GM12878 (cell line): ENCODE data around the gene LIMS1. TPM values are rescaled to one million over a fixed set of nuclear protein-coding genes. Genes with fewer than 3 reads are reported as not detected.

Experiments used
- ATAC-seq: fragments of 200-7000 bp; cut with Tn5 transposase; 3 replicates; pipeline ENCODE4 v1.9.1; 2020; ENCODE audit warnings: mild to moderate bottlenecking, moderate library complexity
- BruUV-seq: library from RNA; stranded (reverse); fragments of 400-500 nt; replicated peaks from 2 replicates; lab custom pipeline; 2021; lab: Mats Ljungman, UMichigan
- CTCF ChIA-PET: fragments of 300-600 bp; sonication (Branson Sonifier 250); formaldehyde crosslinking; extraction: SDS; loops from one replicate; lab custom pipeline; 2021; ENCODE audit warnings: inconsistent platforms; lab: Yijun Ruan, JAX
- POLR2A ChIA-PET: fragments of 350-600 bp; formaldehyde crosslinking; extraction: SDS; loops from one replicate; lab custom pipeline; 2021; ENCODE audit warnings: inconsistent platforms; lab: Charles Lee
- RAD21 ChIA-PET: fragments of 300-600 bp; sonication (Branson Sonifier 250); formaldehyde crosslinking; loops from one replicate; lab custom pipeline; 2023; ENCODE audit warnings: antibody characterized with exemption; ENCODE audit not compliant: unreplicated experiment; lab: Charles Lee
- SMC1A ChIA-PET: fragments of 300-600 bp; sonication (Branson Sonifier 250); formaldehyde crosslinking; loops from one replicate; lab custom pipeline; 2023; ENCODE audit not compliant: unreplicated experiment, uncharacterized antibody; lab: Charles Lee
- DNase-seq: peaks from one replicate; pipeline ENCODE4 v3.0.0-alpha.2; 2011; ENCODE audit warnings: low read depth, low spot score
- FAIRE-seq: peaks from 3 replicates; lab custom pipeline; 2011; peaks lifted over from hg19 to GRCh38; lab: Jason Lieb, UNC
- H2AFZ ChIP-seq: 2 replicates; pipeline ENCODE4 v1.6.0; 2011; ENCODE audit warnings: low read depth, low read length, control low read depth; ENCODE audit not compliant: control insufficient read depth
- H3K27ac ChIP-seq: 2 replicates; pipeline ENCODE4 v1.5.1; 2011; ENCODE audit warnings: control low read depth; ENCODE audit not compliant: control insufficient read depth, insufficient read depth
- H3K27me3 ChIP-seq, 2 experiments: replicated peaks in 1 of 2; 2 replicates each; pipeline versions ENCODE4 v1.6.0 to v1.6.1; 2011; ENCODE audit warnings: low read length in 1 of 2; ENCODE audit not compliant: control insufficient read depth in 2 of 2, insufficient read depth in 2 of 2
- H3K36me3 ChIP-seq, 2 experiments: 2 replicates each; pipeline ENCODE4 v1.5.1; 2011; ENCODE audit warnings: low read length in 1 of 2; ENCODE audit not compliant: control insufficient read depth in 2 of 2, insufficient read depth in 2 of 2
- H3K4me1 ChIP-seq: 2 replicates; pipeline ENCODE4 v1.6.1; 2011; ENCODE audit warnings: mild to moderate bottlenecking, low read length, moderate library complexity, mixed read lengths; ENCODE audit not compliant: control insufficient read depth, insufficient read depth
- H3K4me2 ChIP-seq: 2 replicates; pipeline ENCODE4 v1.6.0; 2011; ENCODE audit warnings: control low read depth; ENCODE audit not compliant: control insufficient read depth, insufficient read depth
- H3K4me3 ChIP-seq: fragments of 200-600 bp; sonication (generic); 2 replicates; pipeline ENCODE4 v1.5.1; 2016
- H3K79me2 ChIP-seq: 2 replicates; pipeline ENCODE4 v1.6.0; 2011; ENCODE audit warnings: low read length; ENCODE audit not compliant: control insufficient read depth, insufficient read depth
- H3K9ac ChIP-seq: 2 replicates; pipeline ENCODE4 v1.8.0; 2011; ENCODE audit warnings: low read length, control low read depth, mixed read lengths; ENCODE audit not compliant: control insufficient read depth, insufficient read depth
- H3K9me3 ChIP-seq: replicated peaks from 3 replicates; pipeline ENCODE4 v1.5.1; 2011; ENCODE audit warnings: mild to moderate bottlenecking, low read length; ENCODE audit not compliant: control insufficient read depth, insufficient read depth
- H4K20me1 ChIP-seq: 2 replicates; pipeline ENCODE4 v1.6.0; 2011; ENCODE audit not compliant: control insufficient read depth, insufficient read depth
- CHD1 ChIP-seq: IDR thresholded peaks from 2 replicates; pipeline ENCODE4 v1.6.1; 2012; ENCODE audit warnings: low read depth, low read length, improper control_type of control experiment
- FOS ChIP-seq: IDR thresholded peaks from 3 replicates; pipeline ENCODE4 v1.6.1; 2011; ENCODE audit warnings: borderline replicate concordance; ENCODE audit not compliant: insufficient read length; ENCODE audit errors: extremely low read depth
- GATAD2B ChIP-seq: fragments of 450-650 bp; conservative IDR thresholded peaks from 2 replicates; pipeline ENCODE4 v1.6.1; 2017; ENCODE audit warnings: low read depth, mild to moderate bottlenecking, moderate library complexity
- HDAC2 ChIP-seq: fragments of 200-600 bp; sonication (generic); IDR thresholded peaks from 2 replicates; pipeline ENCODE4 v1.6.1; 2017
- HDAC6 ChIP-seq: fragments of 200-600 bp; sonication (generic); IDR thresholded peaks from one replicate; pipeline ENCODE4 v1.8.0; 2017; ENCODE audit warnings: antibody characterized with exemption; ENCODE audit not compliant: unreplicated experiment
- HDGF ChIP-seq: fragments of 450-650 bp; IDR thresholded peaks from 2 replicates; pipeline ENCODE4 v1.6.1; 2016; ENCODE audit warnings: antibody characterized with exemption
- JUNB ChIP-seq: IDR thresholded peaks from 2 replicates; pipeline ENCODE4 v1.6.1; 2016; ENCODE audit warnings: antibody characterized with exemption, mild to moderate bottlenecking
- MEF2A ChIP-seq: IDR thresholded peaks from 2 replicates; pipeline ENCODE4 v1.6.1; 2011; ENCODE audit warnings: low read depth, mild to moderate bottlenecking, low read length, moderate library complexity; ENCODE audit not compliant: insufficient read depth
- NBN ChIP-seq: fragments of 450-650 bp; IDR thresholded peaks from 2 replicates; pipeline ENCODE4 v1.6.1; 2016
- NFXL1 ChIP-seq: fragments of 450-650 bp; IDR thresholded peaks from 2 replicates; pipeline ENCODE4 v1.6.1; 2017; ENCODE audit warnings: antibody characterized with exemption, mild to moderate bottlenecking, borderline replicate concordance
- NR2C2 ChIP-seq: IDR thresholded peaks from 2 replicates; pipeline ENCODE4 v1.6.1; 2011; ENCODE audit warnings: borderline replicate concordance, low read depth; ENCODE audit not compliant: control insufficient read depth, insufficient read length
- SMAD1 ChIP-seq: fragments of 450-650 bp; IDR thresholded peaks from 2 replicates; pipeline ENCODE4 v1.6.1; 2018; ENCODE audit warnings: mild to moderate bottlenecking, low read depth; ENCODE audit not compliant: partially characterized antibody
- SP1 ChIP-seq: IDR thresholded peaks from one replicate; pipeline ENCODE4 v1.6.1; 2011; ENCODE audit warnings: low read depth, low read length
- STAT1 ChIP-seq: fragments of 450-650 bp; conservative IDR thresholded peaks from 2 replicates; pipeline ENCODE4 v1.6.1; 2014; ENCODE audit warnings: antibody characterized with exemption, mild to moderate bottlenecking
- YY1 ChIP-seq: IDR thresholded peaks from 2 replicates; pipeline ENCODE4 v1.6.1; 2011; ENCODE audit warnings: low read depth, mild to moderate bottlenecking, low read length
- WGBS: methylation state at CpG from one replicate; pipeline ENCODE4 v1.1.6; 2016; ENCODE audit warnings: low lambda C conversion rate; ENCODE audit not compliant: insufficient replicate concordance, insufficient coverage; ENCODE audit errors: missing lambda C conversion rate; 5-methylcytosine and 5-hydroxymethylcytosine counted together
- in situ Hi-C: fragments of 300-500 bp; cut with MboI; formaldehyde crosslinking; loops from 9 replicates; pipeline ENCODE4 v1.14.3; 2018; ENCODE audit warnings: mixed read lengths
- intact Hi-C: fragments of 100-400 bp; cut with micrococcal nuclease; formaldehyde crosslinking; loops from one replicate; pipeline ENCODE4 v1.14.2; 2022; ENCODE audit not compliant: unreplicated experiment
- polyA plus RNA-seq, 11 experiments: library from polyadenylated mRNA; depleted of rRNA in 4 of 11; unstranded in 6 of 11; stranded (reverse) in 5 of 11; fragments of >200 nt; fragmentation: Nextera tagmentation in 4 of 11; fragmentation: Illumina TruSeq in 1 of 11; extraction: Ambion mirVana in 4 of 11; extraction: Trizol in 1 of 11; gene quantifications; 1 replicate in 1 of 11; 2 replicates in 10 of 11; pipeline versions ENCODE4 v1.2.1 to v1.2.3, GENCODE V29; 2011 to 2016; ENCODE audit warnings: inconsistent platforms in 2 of 11, missing spikeins in 2 of 11, low read depth in 1 of 11
- total RNA-seq, 4 experiments: library from RNA; depleted of rRNA in 3 of 4; stranded (reverse); fragments of >200 nt in 3 of 4; fragmentation: Illumina TruSeq in 1 of 4; extraction: Trizol in 1 of 4; gene quantifications; 2 replicates each; pipeline versions ENCODE4 v1.2.1 to v1.2.3, GENCODE V29; 2013 to 2021
- TF ChIP-seq, protein P1 (sequence below): IDR thresholded peaks from 2 replicates; pipeline ENCODE4 v1.6.1; 2012; ENCODE audit warnings: low read depth, low read length, improper control_type of control experiment
- TF ChIP-seq, protein P2 (sequence below): IDR thresholded peaks from 2 replicates; pipeline ENCODE4 v1.6.1; 2011; ENCODE audit warnings: low read depth, low read length, improper control_type of control experiment, borderline replicate concordance
- TF ChIP-seq, protein P3 (sequence below): fragments of 150-350 bp; IDR thresholded peaks from 2 replicates; pipeline ENCODE4 v1.6.1; 2016; ENCODE audit warnings: low read depth, low read length

LIMS1 gene
- total and polyA plus RNA-seq, 10 of the 15 experiments (the other 5 are each of a cell fraction or from before 2014, with no cell fraction given): 15.7 to 98.1 (median 43.9) TPM

DNA sequence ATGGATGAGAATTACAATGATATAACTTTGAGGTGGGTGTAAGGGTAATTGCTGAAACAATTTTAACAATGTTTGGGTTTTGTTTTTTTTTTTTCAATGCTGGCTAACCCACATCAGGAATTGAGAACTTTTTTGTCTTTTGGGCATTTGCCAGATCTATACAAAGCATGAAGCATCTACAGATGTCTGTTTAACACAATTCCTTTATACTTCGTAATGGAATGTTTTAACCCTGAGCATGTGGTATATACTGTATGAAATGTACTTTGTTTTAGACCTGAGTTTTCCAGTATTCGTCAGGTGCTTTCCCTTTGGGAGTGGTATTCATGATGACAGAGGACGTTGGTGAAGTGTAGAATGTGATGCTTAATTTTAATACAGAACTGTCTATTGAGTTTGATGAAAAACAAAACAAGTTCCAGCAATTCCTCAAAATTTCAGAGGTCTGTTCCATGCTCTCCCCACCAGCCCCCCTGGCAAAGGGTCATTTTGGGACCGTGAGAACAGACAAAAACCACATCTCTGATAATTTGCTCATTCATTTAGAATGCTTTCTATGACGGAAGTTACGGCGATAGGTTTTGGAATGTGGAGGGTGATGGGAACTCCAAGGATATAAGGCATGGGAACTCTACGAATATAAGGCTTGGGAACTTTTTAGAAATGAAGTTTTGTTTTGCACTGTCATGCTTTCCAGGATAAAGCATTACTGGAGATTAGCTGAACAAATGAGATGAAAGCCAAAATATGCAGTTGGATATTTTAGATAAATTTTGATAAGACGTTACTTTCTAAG, 14.1 kb downstream of the LIMS1 start:
- TF ChIP-seq NR2C2: no peak
- TF ChIP-seq NBN: no peak
- TF ChIP-seq HDGF: no peak
- TF ChIP-seq YY1: no peak
- TF ChIP-seq CHD1: no peak
- TF ChIP-seq NFXL1: no peak
- TF ChIP-seq, protein P1, sequence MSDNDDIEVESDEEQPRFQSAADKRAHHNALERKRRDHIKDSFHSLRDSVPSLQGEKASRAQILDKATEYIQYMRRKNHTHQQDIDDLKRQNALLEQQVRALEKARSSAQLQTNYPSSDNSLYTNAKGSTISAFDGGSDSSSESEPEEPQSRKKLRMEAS: no peak
- no peak for TF ChIP-seq SMAD1
- TF ChIP-seq, protein P2, sequence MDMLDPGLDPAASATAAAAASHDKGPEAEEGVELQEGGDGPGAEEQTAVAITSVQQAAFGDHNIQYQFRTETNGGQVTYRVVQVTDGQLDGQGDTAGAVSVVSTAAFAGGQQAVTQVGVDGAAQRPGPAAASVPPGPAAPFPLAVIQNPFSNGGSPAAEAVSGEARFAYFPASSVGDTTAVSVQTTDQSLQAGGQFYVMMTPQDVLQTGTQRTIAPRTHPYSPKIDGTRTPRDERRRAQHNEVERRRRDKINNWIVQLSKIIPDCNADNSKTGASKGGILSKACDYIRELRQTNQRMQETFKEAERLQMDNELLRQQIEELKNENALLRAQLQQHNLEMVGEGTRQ: no peak
- no peak for TF ChIP-seq FOS
- no peak for TF ChIP-seq HDAC6
- no peak for TF ChIP-seq HDAC2
- no peak for TF ChIP-seq GATAD2B
- TF ChIP-seq JUNB: no peak
- TF ChIP-seq STAT1: no peak
- TF ChIP-seq SP1: no peak
- TF ChIP-seq MEF2A: no peak
- TF ChIP-seq, protein P3, sequence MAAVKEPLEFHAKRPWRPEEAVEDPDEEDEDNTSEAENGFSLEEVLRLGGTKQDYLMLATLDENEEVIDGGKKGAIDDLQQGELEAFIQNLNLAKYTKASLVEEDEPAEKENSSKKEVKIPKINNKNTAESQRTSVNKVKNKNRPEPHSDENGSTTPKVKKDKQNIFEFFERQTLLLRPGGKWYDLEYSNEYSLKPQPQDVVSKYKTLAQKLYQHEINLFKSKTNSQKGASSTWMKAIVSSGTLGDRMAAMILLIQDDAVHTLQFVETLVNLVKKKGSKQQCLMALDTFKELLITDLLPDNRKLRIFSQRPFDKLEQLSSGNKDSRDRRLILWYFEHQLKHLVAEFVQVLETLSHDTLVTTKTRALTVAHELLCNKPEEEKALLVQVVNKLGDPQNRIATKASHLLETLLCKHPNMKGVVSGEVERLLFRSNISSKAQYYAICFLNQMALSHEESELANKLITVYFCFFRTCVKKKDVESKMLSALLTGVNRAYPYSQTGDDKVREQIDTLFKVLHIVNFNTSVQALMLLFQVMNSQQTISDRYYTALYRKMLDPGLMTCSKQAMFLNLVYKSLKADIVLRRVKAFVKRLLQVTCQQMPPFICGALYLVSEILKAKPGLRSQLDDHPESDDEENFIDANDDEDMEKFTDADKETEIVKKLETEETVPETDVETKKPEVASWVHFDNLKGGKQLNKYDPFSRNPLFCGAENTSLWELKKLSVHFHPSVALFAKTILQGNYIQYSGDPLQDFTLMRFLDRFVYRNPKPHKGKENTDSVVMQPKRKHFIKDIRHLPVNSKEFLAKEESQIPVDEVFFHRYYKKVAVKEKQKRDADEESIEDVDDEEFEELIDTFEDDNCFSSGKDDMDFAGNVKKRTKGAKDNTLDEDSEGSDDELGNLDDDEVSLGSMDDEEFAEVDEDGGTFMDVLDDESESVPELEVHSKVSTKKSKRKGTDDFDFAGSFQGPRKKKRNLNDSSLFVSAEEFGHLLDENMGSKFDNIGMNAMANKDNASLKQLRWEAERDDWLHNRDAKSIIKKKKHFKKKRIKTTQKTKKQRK: no peak
- intact Hi-C loops (no loop called here), in situ Hi-C loops (no loop called here)
- peaks cover 4% of the 10 kb centered on the region for H3K79me2 ChIP-seq
- 80% methylated on average over 9 of the region's 9 CpGs for WGBS
- H3K27ac ChIP-seq: no peak overlapping the region
- H3K4me3 ChIP-seq: no peak overlapping the region
- DNase-seq (no peak), ATAC-seq (no peak), FAIRE-seq (no peak)
- no peaks in the 10 kb centered on the region for H3K9me3 ChIP-seq
- BruUV-seq: TSS peak; percentile 26
- ChIA-PET CTCF (interaction anchor here (1.6 to 3.2 kb wide), 3 partner anchors 13 to 88 kb away, joined by 3 to 13 read pairs (median 9); no protein-coding TSS in a partner anchor), RAD21 (no interaction called here), POLR2A (interaction anchor here (0.5 to 1.2 kb wide), 3 partner anchors 15 to 329 kb away, joined by 3 to 4 read pairs (median 3); no protein-coding TSS in a partner anchor), SMC1A (interaction anchor here (1.2 to 3.1 kb wide), 8 partner anchors 10 to 88 kb away, joined by 3 to 18 read pairs (median 6); no protein-coding TSS in a partner anchor)
- H3K4me2 ChIP-seq: no peak overlapping the region
- no peaks in the 10 kb centered on the region for H4K20me1 ChIP-seq
- no peaks in the 10 kb centered on the region for H3K27me3 ChIP-seq
- H3K9ac ChIP-seq: no peak overlapping the region
- no peaks in the 10 kb centered on the region; a peak in 1 of 4 replicates for H3K36me3 ChIP-seq
- no peaks in the 10 kb centered on the region for H3K4me1 ChIP-seq
- H2AFZ ChIP-seq: no peak overlapping the region
